Loucy (cell line): ENCODE measurements around the gene AIG1.

Experiments used
- H2AFZ ChIP-seq: fragments of 200-600 bp; sonication (generic); 2 replicates; pipeline ENCODE4 v1.6.0; 2016; ENCODE audit warnings: antibody characterized with exemption, mild to moderate bottlenecking, low read length, moderate library complexity
- H3F3A ChIP-seq: fragments of 200-600 bp; 2 replicates; pipeline ENCODE4 v1.6.0; 2016; ENCODE audit warnings: antibody characterized with exemption, low read depth, mild to moderate bottlenecking
- H3K27me3 ChIP-seq: fragments of 200-600 bp; sonication (generic); 2 replicates; pipeline ENCODE4 v1.6.1; 2014; ENCODE audit warnings: low read length, mild to moderate bottlenecking; ENCODE audit not compliant: insufficient read depth, poor library complexity, severe bottlenecking
- H3K36me3 ChIP-seq: fragments of 200-600 bp; sonication (generic); 2 replicates; pipeline ENCODE4 v1.6.1; 2016; ENCODE audit warnings: low read length; ENCODE audit not compliant: insufficient read depth
- H3K4me1 ChIP-seq: fragments of 200-600 bp; sonication (generic); 2 replicates; pipeline ENCODE4 v1.5.1; 2014; ENCODE audit warnings: low read length, mild to moderate bottlenecking; ENCODE audit not compliant: insufficient read depth, poor library complexity, severe bottlenecking
- H3K4me2 ChIP-seq: fragments of 200-600 bp; sonication (generic); 2 replicates; pipeline ENCODE4 v1.6.0; 2014; ENCODE audit warnings: antibody characterized with exemption, low read length, low read depth, mild to moderate bottlenecking; ENCODE audit not compliant: poor library complexity, severe bottlenecking
- H3K4me3 ChIP-seq: fragments of 200-600 bp; sonication (generic); 2 replicates; pipeline ENCODE4 v1.5.1; 2014; ENCODE audit warnings: low read length, mild to moderate bottlenecking, mixed read lengths; ENCODE audit not compliant: poor library complexity, severe bottlenecking
- H3K79me2 ChIP-seq: fragments of 200-600 bp; sonication (generic); 2 replicates; pipeline ENCODE4 v1.6.1; 2014; ENCODE audit warnings: low read length; ENCODE audit not compliant: insufficient read depth
- H3K9ac ChIP-seq: fragments of 200-600 bp; sonication (generic); 2 replicates; pipeline ENCODE4 v1.6.0; 2014; ENCODE audit warnings: mild to moderate bottlenecking, low read depth, low read length, moderate library complexity; ENCODE audit not compliant: poor library complexity, severe bottlenecking
- H3K9me2 ChIP-seq: fragments of 200-600 bp; sonication (generic); replicated peaks from 2 replicates; pipeline ENCODE4 v1.6.1; 2016; ENCODE audit warnings: low read depth, low read length, mixed read lengths
- H3K9me3 ChIP-seq: fragments of 200-600 bp; sonication (generic); 2 replicates; pipeline ENCODE4 v1.6.1; 2014; ENCODE audit warnings: mild to moderate bottlenecking, antibody characterized with exemption, low read length, low read depth; ENCODE audit not compliant: insufficient read depth
- H4K20me1 ChIP-seq: fragments of 200-600 bp; sonication (generic); 2 replicates; pipeline ENCODE4 v1.6.0; 2014; ENCODE audit warnings: antibody characterized with exemption, low read length, mild to moderate bottlenecking; ENCODE audit not compliant: insufficient read depth, poor library complexity, severe bottlenecking
- EZH2phosphoT487 ChIP-seq: fragments of 200-600 bp; IDR thresholded peaks from 2 replicates; pipeline ENCODE4 v1.6.1; 2018; ENCODE audit warnings: antibody characterized with exemption, mild to moderate bottlenecking, moderate library complexity, borderline replicate concordance
- TF ChIP-seq, protein P1 (sequence below): fragments of 200-600 bp; sonication (generic); conservative IDR thresholded peaks from 2 replicates; pipeline ENCODE4 v1.5.1; 2014; ENCODE audit warnings: mild to moderate bottlenecking, antibody characterized with exemption, low read length

The AIG1 gene

DNA sequence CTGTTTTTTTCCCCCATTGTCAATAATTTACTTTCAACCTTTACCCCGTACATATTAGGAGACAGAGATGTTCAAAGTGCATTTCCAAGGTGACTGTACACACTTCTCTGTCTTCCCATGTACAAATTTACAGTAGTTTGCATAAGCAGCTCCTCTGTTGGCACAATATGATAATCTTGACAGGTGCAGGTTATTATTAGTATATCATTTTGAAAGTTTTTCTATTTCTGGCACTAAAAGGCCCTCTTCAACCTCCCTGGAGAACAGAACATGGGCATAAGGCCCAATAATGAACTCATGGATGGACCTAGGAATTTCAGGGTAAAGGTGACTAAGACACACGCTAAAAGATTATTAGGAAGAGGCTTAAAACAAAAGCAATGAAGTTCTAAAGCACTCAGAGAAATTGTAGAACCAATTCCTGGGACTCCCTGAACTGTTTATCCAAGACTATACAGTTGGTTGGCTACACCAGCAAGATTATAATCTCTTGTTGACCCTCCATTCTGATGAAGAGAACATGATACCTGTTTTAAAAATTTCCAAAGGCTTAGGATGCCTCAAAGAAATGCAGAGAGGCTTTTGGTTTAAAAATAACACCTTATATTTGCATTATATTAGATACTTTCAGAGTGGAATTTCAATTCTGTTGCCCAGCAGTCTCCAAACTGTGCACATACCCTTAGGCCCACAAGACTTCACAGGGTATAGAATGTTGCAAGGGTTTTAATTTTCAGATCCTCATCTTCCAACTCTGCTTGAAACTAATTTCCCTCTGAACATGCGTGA, 1.1 kb downstream of the AIG1 start:
- TF ChIP-seq, protein P1, sequence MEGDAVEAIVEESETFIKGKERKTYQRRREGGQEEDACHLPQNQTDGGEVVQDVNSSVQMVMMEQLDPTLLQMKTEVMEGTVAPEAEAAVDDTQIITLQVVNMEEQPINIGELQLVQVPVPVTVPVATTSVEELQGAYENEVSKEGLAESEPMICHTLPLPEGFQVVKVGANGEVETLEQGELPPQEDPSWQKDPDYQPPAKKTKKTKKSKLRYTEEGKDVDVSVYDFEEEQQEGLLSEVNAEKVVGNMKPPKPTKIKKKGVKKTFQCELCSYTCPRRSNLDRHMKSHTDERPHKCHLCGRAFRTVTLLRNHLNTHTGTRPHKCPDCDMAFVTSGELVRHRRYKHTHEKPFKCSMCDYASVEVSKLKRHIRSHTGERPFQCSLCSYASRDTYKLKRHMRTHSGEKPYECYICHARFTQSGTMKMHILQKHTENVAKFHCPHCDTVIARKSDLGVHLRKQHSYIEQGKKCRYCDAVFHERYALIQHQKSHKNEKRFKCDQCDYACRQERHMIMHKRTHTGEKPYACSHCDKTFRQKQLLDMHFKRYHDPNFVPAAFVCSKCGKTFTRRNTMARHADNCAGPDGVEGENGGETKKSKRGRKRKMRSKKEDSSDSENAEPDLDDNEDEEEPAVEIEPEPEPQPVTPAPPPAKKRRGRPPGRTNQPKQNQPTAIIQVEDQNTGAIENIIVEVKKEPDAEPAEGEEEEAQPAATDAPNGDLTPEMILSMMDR: no peak
- TF ChIP-seq EZH2phosphoT487: no peak
- H3F3A ChIP-seq: no peaks in the 10 kb centered on the region
- H2AFZ ChIP-seq: no peak overlapping the region
- H3K4me1 ChIP-seq: peaks cover 62% of the 10 kb centered on the region
- H3K27me3 ChIP-seq: no peaks in the 10 kb centered on the region
- peak overlapping the region; percentile 94 for H3K9ac ChIP-seq
- H3K36me3 ChIP-seq: no peaks in the 10 kb centered on the region
- H3K79me2 ChIP-seq: peaks cover 33% of the 10 kb centered on the region
- H3K4me3 ChIP-seq: peak overlapping the region; percentile 94
- H3K4me2 ChIP-seq: peak overlapping the region; percentile 93
- H4K20me1 ChIP-seq: no peaks in the 10 kb centered on the region
- no peaks in the 10 kb centered on the region for H3K9me3 ChIP-seq
- no peaks in the 10 kb centered on the region for H3K9me2 ChIP-seq

DNA sequence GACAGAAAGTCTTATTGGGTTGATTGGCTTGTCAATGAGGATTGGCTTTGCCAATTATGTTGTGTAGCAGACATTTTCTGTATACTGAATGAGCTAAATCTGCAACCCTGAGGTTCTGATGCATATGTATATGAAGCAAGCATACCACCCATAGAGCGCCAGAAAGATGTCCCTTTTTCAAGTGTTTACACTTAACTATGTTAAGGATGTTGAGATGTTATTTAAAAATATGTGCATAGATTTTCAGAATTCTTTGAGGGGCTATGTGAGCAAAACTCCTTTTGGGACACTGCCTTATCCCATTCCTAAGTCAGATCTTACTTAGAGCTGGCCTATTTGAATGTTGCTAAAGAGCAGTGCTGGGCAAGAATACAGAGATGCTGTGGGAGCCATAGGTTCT, 1.9 kb downstream of the AIG1 start:
- Histone ChIP-seq H3K27me3 (no peaks in the 10 kb centered on the region), H3K9ac (peak overlapping the region; percentile 94), H3K4me2 (peak overlapping the region; percentile 93), H3K9me2 (no peaks in the 10 kb centered on the region), H3K79me2 (peaks cover 33% of the 10 kb centered on the region), H4K20me1 (no peaks in the 10 kb centered on the region), H2AFZ (no peak overlapping the region), H3F3A (no peaks in the 10 kb centered on the region), H3K36me3 (no peaks in the 10 kb centered on the region), H3K4me3 (peak overlapping the region; percentile 94), H3K4me1 (peaks cover 63% of the 10 kb centered on the region), H3K9me3 (no peaks in the 10 kb centered on the region)
- TF ChIP-seq, protein P1: no peak
- TF ChIP-seq EZH2phosphoT487: no peak

DNA sequence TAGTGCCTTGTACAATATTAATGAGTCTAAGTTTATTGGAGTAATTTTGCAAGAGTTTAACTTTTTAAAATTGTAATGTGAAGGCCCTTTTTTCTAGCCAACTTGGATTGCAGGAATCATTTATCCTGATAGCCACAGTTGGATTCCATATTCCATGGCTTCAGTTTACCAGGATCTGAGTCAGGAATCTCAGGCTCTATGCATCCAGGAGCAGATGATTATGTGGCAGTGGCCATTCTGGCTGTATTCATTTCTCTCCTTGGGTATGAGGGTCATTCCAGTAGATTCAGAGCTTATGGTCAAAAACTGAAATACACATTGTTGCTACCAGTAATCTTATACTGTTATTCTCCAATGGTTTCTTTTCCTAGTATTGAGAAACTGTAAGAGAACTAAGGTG, 2.9 kb downstream of the AIG1 start:
- H4K20me1 ChIP-seq: no peaks in the 10 kb centered on the region
- H3K79me2 ChIP-seq: peaks cover 33% of the 10 kb centered on the region
- H3K36me3 ChIP-seq: no peaks in the 10 kb centered on the region

More for the DNA sequence above, 2.9 kb downstream of the AIG1 start:
- Histone ChIP-seq H3K9ac (peak overlapping the region; percentile 94), H3K4me2 (peak overlapping the region; percentile 93), H3K4me3 (peak overlapping the region; percentile 94), H2AFZ (no peak overlapping the region), H3F3A (no peaks in the 10 kb centered on the region), H3K4me1 (peaks cover 70% of the 10 kb centered on the region), H3K27me3 (no peaks in the 10 kb centered on the region), H3K9me2 (no peaks in the 10 kb centered on the region), H3K9me3 (no peaks in the 10 kb centered on the region)
- TF ChIP-seq EZH2phosphoT487: no peak
- TF ChIP-seq, protein P1: no peak
